B cell (primary cell): Measurements from ENCODE around the gene EIF3K. TPM values are rescaled to one million over a fixed set of nuclear protein-coding genes. Genes with fewer than 3 reads are reported as not detected.

Experiments used
- ATAC-seq: fragments of 200-7000 bp; cut with Tn5 transposase; one replicate; pipeline ENCODE4 v1.10.0; 2021; ENCODE audit warnings: low read depth, mild to moderate bottlenecking, moderate number of reproducible peaks, moderate library complexity
- CTCF ChIA-PET: fragments of 350-600 bp; sonication (Branson Sonifier 250); formaldehyde crosslinking; loops from one replicate; lab custom pipeline; 2021; ENCODE audit warnings: antibody characterized with exemption, inconsistent platforms; lab: Charles Lee
- POLR2A ChIA-PET: fragments of 350-600 bp; sonication (Branson Sonifier 250); formaldehyde crosslinking; loops from one replicate; lab custom pipeline; 2021; ENCODE audit warnings: antibody characterized with exemption; lab: Charles Lee
- DNase-seq: peaks from one replicate; pipeline ENCODE4 v3.0.0; 2013
- H2AFZ ChIP-seq: 2 replicates; pipeline ENCODE4 v1.6.1; 2012; ENCODE audit warnings: mild to moderate bottlenecking, low read depth, low read length; ENCODE audit not compliant: insufficient read depth, poor library complexity, severe bottlenecking
- H3K27ac ChIP-seq, 2 donors: 1 replicate in 1 of 2; 2 replicates in 1 of 2; pipeline ENCODE4 v1.5.1; 2012 to 2013; ENCODE audit warnings: low read length in 2 of 2, mild to moderate bottlenecking in 2 of 2, moderate library complexity in 1 of 2
- H3K27me3 ChIP-seq, 4 experiments: fragments of 200-600 bp in 1 of 4; sonication (generic) in 1 of 4; replicated peaks in 1 of 4; 1 replicate in 2 of 4; 2 replicates in 2 of 4; pipeline versions ENCODE4 v1.6.1 to v1.7.0; 2013 to 2016; ENCODE audit warnings: low read length in 3 of 4, mild to moderate bottlenecking in 2 of 4, mixed read lengths in 1 of 4, moderate library complexity in 1 of 4; ENCODE audit not compliant: insufficient read depth in 4 of 4, control insufficient read depth in 3 of 4; ENCODE audit errors: control extremely low read depth in 1 of 4
- H3K36me3 ChIP-seq, 2 experiments: replicated peaks in 1 of 2; 1 replicate in 1 of 2; 2 replicates in 1 of 2; pipeline versions ENCODE4 v1.6.1 to v1.7.1; 2013; ENCODE audit warnings: low read length in 1 of 2; ENCODE audit not compliant: insufficient read depth in 2 of 2, control insufficient read depth in 1 of 2; ENCODE audit errors: control extremely low read depth in 1 of 2, extremely low read depth in 1 of 2
- H3K4me1 ChIP-seq, 2 donors: fragments of 200-600 bp in 1 of 2; sonication (generic) in 1 of 2; 1 replicate in 1 of 2; 2 replicates in 1 of 2; pipeline versions ENCODE4 v1.5.1 to v1.6.1; 2013 to 2017; ENCODE audit warnings: low read length in 2 of 2; ENCODE audit not compliant: control insufficient read depth in 2 of 2, insufficient read depth in 2 of 2
- H3K4me2 ChIP-seq: replicated peaks from 2 replicates; pipeline ENCODE3; 2012; ENCODE audit warnings: mild to moderate bottlenecking, low read depth, low read length; ENCODE audit not compliant: poor library complexity, severe bottlenecking
- H3K4me3 ChIP-seq, 5 experiments: fragments of 200-600 bp in 1 of 5; sonication (generic) in 1 of 5; 1 replicate in 3 of 5; 2 replicates in 2 of 5; pipeline versions ENCODE4 v1.5.1 to v1.7.0; 2011 to 2016; ENCODE audit warnings: low read length in 4 of 5, mild to moderate bottlenecking in 4 of 5, low read depth in 2 of 5, control low read depth in 1 of 5, moderate library complexity in 1 of 5; ENCODE audit not compliant: insufficient read depth in 1 of 5; ENCODE audit errors: control extremely low read depth in 1 of 5, extremely low read depth in 1 of 5
- H3K79me2 ChIP-seq: fragments of 200-600 bp; sonication (generic); one replicate; pipeline ENCODE4 v1.6.0; 2016; ENCODE audit warnings: low read length; ENCODE audit not compliant: control insufficient read depth, insufficient read depth
- H3K9ac ChIP-seq: fragments of 200-600 bp; sonication (generic); 2 replicates; pipeline ENCODE4 v1.6.1; 2017; ENCODE audit warnings: mild to moderate bottlenecking, low read length, moderate library complexity
- H3K9me3 ChIP-seq, 3 donors: one replicate each; pipeline versions ENCODE4 v1.6.1 to v1.7.1; 2013; ENCODE audit warnings: low read length in 2 of 3; ENCODE audit not compliant: control insufficient read depth in 2 of 3, insufficient read depth in 1 of 3; ENCODE audit errors: control extremely low read depth in 1 of 3
- H4K20me1 ChIP-seq: 2 replicates; pipeline ENCODE4 v1.6.0; 2012; ENCODE audit warnings: mild to moderate bottlenecking, low read length; ENCODE audit not compliant: insufficient read depth, control insufficient read depth, poor library complexity, severe bottlenecking
- H3K27ac Mint-ChIP-seq: one replicate; pipeline ENCODE4 v1.8.0; 2021; ENCODE audit warnings: mixed read lengths
- H3K27me3 Mint-ChIP-seq: one replicate; pipeline ENCODE4 v1.8.0; 2021; ENCODE audit warnings: mixed read lengths
- H3K4me1 Mint-ChIP-seq: one replicate; pipeline ENCODE4 v1.8.0; 2021; ENCODE audit warnings: mixed read lengths
- H3K4me3 Mint-ChIP-seq: one replicate; pipeline ENCODE4 v1.8.0; 2021; ENCODE audit warnings: mixed read lengths
- H3K9me3 Mint-ChIP-seq: one replicate; pipeline ENCODE4 v1.8.0; 2022; ENCODE audit warnings: mixed read lengths; ENCODE audit not compliant: insufficient read depth
- EZH2 ChIP-seq: IDR thresholded peaks from 2 replicates; pipeline ENCODE4 v1.6.1; 2012; ENCODE audit warnings: borderline replicate concordance, low read depth, mild to moderate bottlenecking, moderate library complexity, low read length; ENCODE audit not compliant: insufficient read depth, poor library complexity, severe bottlenecking
- WGBS: methylation state at CpG from one replicate; pipeline ENCODE4 v1.1.5; 2013; ENCODE audit warnings: missing lambda C conversion rate; ENCODE audit not compliant: insufficient coverage; 5-methylcytosine and 5-hydroxymethylcytosine counted together
- intact Hi-C: fragments of 100-400 bp; cut with micrococcal nuclease; formaldehyde crosslinking; loops from one replicate; pipeline ENCODE4 v1.10.0; 2022
- polyA plus RNA-seq: library from polyadenylated mRNA; depleted of rRNA; stranded (reverse); fragments of >200 nt; gene quantifications from 2 replicates; pipeline ENCODE4 v1.2.3, GENCODE V29; 2012
- total RNA-seq, 2 donors: library from RNA; stranded (reverse); fragments of 120-200 nt in 1 of 2; gene quantifications; 1 replicate in 1 of 2; 2 replicates in 1 of 2; pipeline versions ENCODE4 v1.2.3 to v1.2.4, GENCODE V29; 2013 to 2022
- TF ChIP-seq, protein P1 (sequence below): fragments of 200-600 bp; IDR thresholded peaks from one replicate; pipeline ENCODE4 v1.8.0; 2022; ENCODE audit warnings: antibody characterized with exemption, mild to moderate bottlenecking

Gene EIF3K
- total and polyA plus RNA-seq, 2 donors (not counting 1 experiment from before 2014, with no cell fraction given): 284 to 773 TPM

GRCh38 chr19:38606131-38606530 is 12.9 kb upstream of the EIF3K start:
- Histone ChIP-seq H3K9me3 (no peaks in the 10 kb centered on the region), H4K20me1 (peaks cover 20% of the 10 kb centered on the region), H3K4me1 (no peaks in the 10 kb centered on the region), H3K4me3 (no peak overlapping the region), H3K4me2 (no peak overlapping the region), H2AFZ (no peak overlapping the region), H3K27me3 (no peaks in the 10 kb centered on the region), H3K9ac (no peak overlapping the region), H3K36me3 (peaks cover 0 to 63% of the 10 kb centered on the region in 2 experiments), H3K79me2 (peaks cover 19% of the 10 kb centered on the region), H3K27ac (no peak overlapping the region)
- DNase-seq: no peak
- Mint-ChIP-seq H3K9me3 (no peaks in the 10 kb centered on the region), H3K4me3 (no peak overlapping the region), H3K27me3 (no peaks in the 10 kb centered on the region), H3K4me1 (no peaks in the 10 kb centered on the region), H3K27ac (peak overlapping the region; percentile 20)
- CTCF ChIA-PET: no interaction called here
- WGBS: 98% methylated on average over 6 of the region's 6 CpGs
- ATAC-seq: no peak
- POLR2A ChIA-PET: interaction anchor here (0.9 kb wide), 1 partner anchor 43 kb away, joined by 5 read pairs; no protein-coding TSS in a partner anchor
- intact Hi-C loops: no loop called here
- TF ChIP-seq EZH2: no peak
- TF ChIP-seq, protein P1, sequence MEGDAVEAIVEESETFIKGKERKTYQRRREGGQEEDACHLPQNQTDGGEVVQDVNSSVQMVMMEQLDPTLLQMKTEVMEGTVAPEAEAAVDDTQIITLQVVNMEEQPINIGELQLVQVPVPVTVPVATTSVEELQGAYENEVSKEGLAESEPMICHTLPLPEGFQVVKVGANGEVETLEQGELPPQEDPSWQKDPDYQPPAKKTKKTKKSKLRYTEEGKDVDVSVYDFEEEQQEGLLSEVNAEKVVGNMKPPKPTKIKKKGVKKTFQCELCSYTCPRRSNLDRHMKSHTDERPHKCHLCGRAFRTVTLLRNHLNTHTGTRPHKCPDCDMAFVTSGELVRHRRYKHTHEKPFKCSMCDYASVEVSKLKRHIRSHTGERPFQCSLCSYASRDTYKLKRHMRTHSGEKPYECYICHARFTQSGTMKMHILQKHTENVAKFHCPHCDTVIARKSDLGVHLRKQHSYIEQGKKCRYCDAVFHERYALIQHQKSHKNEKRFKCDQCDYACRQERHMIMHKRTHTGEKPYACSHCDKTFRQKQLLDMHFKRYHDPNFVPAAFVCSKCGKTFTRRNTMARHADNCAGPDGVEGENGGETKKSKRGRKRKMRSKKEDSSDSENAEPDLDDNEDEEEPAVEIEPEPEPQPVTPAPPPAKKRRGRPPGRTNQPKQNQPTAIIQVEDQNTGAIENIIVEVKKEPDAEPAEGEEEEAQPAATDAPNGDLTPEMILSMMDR: no peak

- Mint-ChIP-seq H3K4me1 (peaks cover 44% of the 10 kb centered on the region), H3K27me3 (no peaks in the 10 kb centered on the region), H3K27ac (no peak overlapping the region), H3K9me3 (no peaks in the 10 kb centered on the region), H3K4me3 (no peak overlapping the region)
- no peak overlapping the region for H3K27ac ChIP-seq
- H3K4me2 ChIP-seq: peak overlapping the region; percentile 5
- CTCF ChIA-PET: interaction anchor here (1.1 to 1.4 kb wide), 2 partner anchors 20 to 53 kb away, joined by 3 to 5 read pairs; no protein-coding TSS in a partner anchor
- TF ChIP-seq, protein P1: no peak
- no peak for TF ChIP-seq EZH2
- no peaks in the 10 kb centered on the region for H3K27me3 ChIP-seq
- DNase-seq (no peak), ATAC-seq (no peak)
- no peak overlapping the region for H3K4me3 ChIP-seq
- H3K4me1 ChIP-seq: peaks cover 24 to 43% of the 10 kb centered on the region in 2 donors
- no peaks in the 10 kb centered on the region for H3K9me3 ChIP-seq
- H3K9ac ChIP-seq: no peak overlapping the region
- 94% methylated on average over 2 of the region's 3 CpGs for WGBS
- peaks cover 0 to 50% of the 10 kb centered on the region in 2 experiments for H3K36me3 ChIP-seq
- H2AFZ ChIP-seq: no peak overlapping the region
- intact Hi-C loops: loop anchor here (10.0 kb wide), 1 partner anchor 709 kb away; the partner anchor contains the start of genes SIPA1L3 and WDR87
- POLR2A ChIA-PET: no interaction called here
- H4K20me1 ChIP-seq: peaks cover 39% of the 10 kb centered on the region
- H3K79me2 ChIP-seq: peaks cover 78% of the 10 kb centered on the region
Observed at GRCh38 chr19:38614289-38614688, 4.7 kb upstream of the EIF3K start.
